GM12878 (cell line): Measurements from ENCODE around the gene ZFP62. TPM values are rescaled to one million over a fixed set of nuclear protein-coding genes. Genes with fewer than 3 reads are reported as not detected.
A peak's percentile ranks its signal among the peaks of the same experiment; 100 is the strongest.

Experiments
- ATAC-seq: fragments of 200-7000 bp; cut with Tn5 transposase; 3 replicates; pipeline ENCODE4 v1.9.1; 2020; ENCODE audit warnings: mild to moderate bottlenecking, moderate library complexity
- BruUV-seq: library from RNA; stranded (reverse); fragments of 400-500 nt; replicated peaks from 2 replicates; lab custom pipeline; 2021; lab: Mats Ljungman, UMichigan
- CTCF ChIA-PET: fragments of 300-600 bp; sonication (Branson Sonifier 250); formaldehyde crosslinking; extraction: SDS; loops from one replicate; lab custom pipeline; 2021; ENCODE audit warnings: inconsistent platforms; lab: Yijun Ruan, JAX
- POLR2A ChIA-PET: fragments of 350-600 bp; formaldehyde crosslinking; extraction: SDS; loops from one replicate; lab custom pipeline; 2021; ENCODE audit warnings: inconsistent platforms; lab: Charles Lee
- RAD21 ChIA-PET: fragments of 300-600 bp; sonication (Branson Sonifier 250); formaldehyde crosslinking; loops from one replicate; lab custom pipeline; 2023; ENCODE audit warnings: antibody characterized with exemption; ENCODE audit not compliant: unreplicated experiment; lab: Charles Lee
- SMC1A ChIA-PET: fragments of 300-600 bp; sonication (Branson Sonifier 250); formaldehyde crosslinking; loops from one replicate; lab custom pipeline; 2023; ENCODE audit not compliant: unreplicated experiment, uncharacterized antibody; lab: Charles Lee
- DNase-seq: peaks from one replicate; pipeline ENCODE4 v3.0.0-alpha.2; 2011; ENCODE audit warnings: low read depth, low spot score
- FAIRE-seq: peaks from 3 replicates; lab custom pipeline; 2011; peaks lifted over from hg19 to GRCh38; lab: Jason Lieb, UNC
- H2AFZ ChIP-seq: 2 replicates; pipeline ENCODE4 v1.6.0; 2011; ENCODE audit warnings: low read depth, low read length, control low read depth; ENCODE audit not compliant: control insufficient read depth
- H3K27ac ChIP-seq: 2 replicates; pipeline ENCODE4 v1.5.1; 2011; ENCODE audit warnings: control low read depth; ENCODE audit not compliant: control insufficient read depth, insufficient read depth
- H3K27me3 ChIP-seq, 2 experiments: replicated peaks in 1 of 2; 2 replicates each; pipeline versions ENCODE4 v1.6.0 to v1.6.1; 2011; ENCODE audit warnings: low read length in 1 of 2; ENCODE audit not compliant: control insufficient read depth in 2 of 2, insufficient read depth in 2 of 2
- H3K36me3 ChIP-seq, 2 experiments: 2 replicates each; pipeline ENCODE4 v1.5.1; 2011; ENCODE audit warnings: low read length in 1 of 2; ENCODE audit not compliant: control insufficient read depth in 2 of 2, insufficient read depth in 2 of 2
- H3K4me1 ChIP-seq: 2 replicates; pipeline ENCODE4 v1.6.1; 2011; ENCODE audit warnings: mild to moderate bottlenecking, low read length, moderate library complexity, mixed read lengths; ENCODE audit not compliant: control insufficient read depth, insufficient read depth
- H3K4me2 ChIP-seq: 2 replicates; pipeline ENCODE4 v1.6.0; 2011; ENCODE audit warnings: control low read depth; ENCODE audit not compliant: control insufficient read depth, insufficient read depth
- H3K4me3 ChIP-seq: fragments of 200-600 bp; sonication (generic); 2 replicates; pipeline ENCODE4 v1.5.1; 2016
- H3K79me2 ChIP-seq: 2 replicates; pipeline ENCODE4 v1.6.0; 2011; ENCODE audit warnings: low read length; ENCODE audit not compliant: control insufficient read depth, insufficient read depth
- H3K9ac ChIP-seq: 2 replicates; pipeline ENCODE4 v1.8.0; 2011; ENCODE audit warnings: low read length, control low read depth, mixed read lengths; ENCODE audit not compliant: control insufficient read depth, insufficient read depth
- H3K9me3 ChIP-seq: replicated peaks from 3 replicates; pipeline ENCODE4 v1.5.1; 2011; ENCODE audit warnings: mild to moderate bottlenecking, low read length; ENCODE audit not compliant: control insufficient read depth, insufficient read depth
- H4K20me1 ChIP-seq: 2 replicates; pipeline ENCODE4 v1.6.0; 2011; ENCODE audit not compliant: control insufficient read depth, insufficient read depth
- BCL11A ChIP-seq: IDR thresholded peaks from 2 replicates; pipeline ENCODE4 v1.6.1; 2011; ENCODE audit warnings: low read depth, low read length
- BMI1 ChIP-seq: fragments of 450-650 bp; IDR thresholded peaks from 2 replicates; pipeline ENCODE4 v1.6.1; 2016; ENCODE audit warnings: mild to moderate bottlenecking, moderate library complexity, borderline replicate concordance
- CBX5 ChIP-seq: sonication (generic); IDR thresholded peaks from 2 replicates; pipeline ENCODE4 v1.6.1; 2016; ENCODE audit warnings: low read depth, moderate library complexity, mild to moderate bottlenecking, inconsistent platforms
- IKZF2 ChIP-seq, 2 experiments: fragments of 450-650 bp; IDR thresholded peaks; 2 replicates each; pipeline ENCODE4 v1.6.1; 2017; ENCODE audit warnings: mild to moderate bottlenecking in 2 of 2, moderate library complexity in 2 of 2
- NKRF ChIP-seq: fragments of 450-650 bp; conservative IDR thresholded peaks from 2 replicates; pipeline ENCODE4 v1.6.1; 2017; ENCODE audit warnings: mild to moderate bottlenecking, moderate library complexity
- POLR2AphosphoS5 ChIP-seq: IDR thresholded peaks from 2 replicates; pipeline ENCODE4 v1.6.1; 2011; ENCODE audit warnings: mild to moderate bottlenecking, low read length, inconsistent platforms
- SMAD5 ChIP-seq: IDR thresholded peaks from 2 replicates; pipeline ENCODE4 v1.6.1; 2016; ENCODE audit warnings: antibody characterized with exemption, low read depth
- TCF12 ChIP-seq: IDR thresholded peaks from 2 replicates; pipeline ENCODE4 v1.6.1; 2011; ENCODE audit warnings: low read depth, mild to moderate bottlenecking, low read length
- WGBS: methylation state at CpG from one replicate; pipeline ENCODE4 v1.1.6; 2016; ENCODE audit warnings: low lambda C conversion rate; ENCODE audit not compliant: insufficient replicate concordance, insufficient coverage; ENCODE audit errors: missing lambda C conversion rate; 5-methylcytosine and 5-hydroxymethylcytosine counted together
- in situ Hi-C: fragments of 300-500 bp; cut with MboI; formaldehyde crosslinking; loops from 9 replicates; pipeline ENCODE4 v1.14.3; 2018; ENCODE audit warnings: mixed read lengths
- intact Hi-C: fragments of 100-400 bp; cut with micrococcal nuclease; formaldehyde crosslinking; loops from one replicate; pipeline ENCODE4 v1.14.2; 2022; ENCODE audit not compliant: unreplicated experiment
- polyA plus RNA-seq, 11 experiments: library from polyadenylated mRNA; depleted of rRNA in 4 of 11; unstranded in 6 of 11; stranded (reverse) in 5 of 11; fragments of >200 nt; fragmentation: Nextera tagmentation in 4 of 11; fragmentation: Illumina TruSeq in 1 of 11; extraction: Ambion mirVana in 4 of 11; extraction: Trizol in 1 of 11; gene quantifications; 1 replicate in 1 of 11; 2 replicates in 10 of 11; pipeline versions ENCODE4 v1.2.1 to v1.2.3, GENCODE V29; 2011 to 2016; ENCODE audit warnings: inconsistent platforms in 2 of 11, missing spikeins in 2 of 11, low read depth in 1 of 11
- total RNA-seq, 4 experiments: library from RNA; depleted of rRNA in 3 of 4; stranded (reverse); fragments of >200 nt in 3 of 4; fragmentation: Illumina TruSeq in 1 of 4; extraction: Trizol in 1 of 4; gene quantifications; 2 replicates each; pipeline versions ENCODE4 v1.2.1 to v1.2.3, GENCODE V29; 2013 to 2021
- TF ChIP-seq, protein P1 (sequence below): fragments of 450-650 bp; IDR thresholded peaks from 2 replicates; pipeline ENCODE4 v1.6.1; 2016; ENCODE audit warnings: mild to moderate bottlenecking
- TF ChIP-seq, protein P2 (sequence below): IDR thresholded peaks from 2 replicates; pipeline ENCODE4 v1.6.1; 2012; ENCODE audit warnings: mild to moderate bottlenecking, low read depth, low read length

ZFP62 gene
- total and polyA plus RNA-seq, 10 of the 15 experiments (the other 5 are each of a cell fraction or from before 2014, with no cell fraction given), result 9.2 to 39.7 (median 21.1) TPM

DNA sequence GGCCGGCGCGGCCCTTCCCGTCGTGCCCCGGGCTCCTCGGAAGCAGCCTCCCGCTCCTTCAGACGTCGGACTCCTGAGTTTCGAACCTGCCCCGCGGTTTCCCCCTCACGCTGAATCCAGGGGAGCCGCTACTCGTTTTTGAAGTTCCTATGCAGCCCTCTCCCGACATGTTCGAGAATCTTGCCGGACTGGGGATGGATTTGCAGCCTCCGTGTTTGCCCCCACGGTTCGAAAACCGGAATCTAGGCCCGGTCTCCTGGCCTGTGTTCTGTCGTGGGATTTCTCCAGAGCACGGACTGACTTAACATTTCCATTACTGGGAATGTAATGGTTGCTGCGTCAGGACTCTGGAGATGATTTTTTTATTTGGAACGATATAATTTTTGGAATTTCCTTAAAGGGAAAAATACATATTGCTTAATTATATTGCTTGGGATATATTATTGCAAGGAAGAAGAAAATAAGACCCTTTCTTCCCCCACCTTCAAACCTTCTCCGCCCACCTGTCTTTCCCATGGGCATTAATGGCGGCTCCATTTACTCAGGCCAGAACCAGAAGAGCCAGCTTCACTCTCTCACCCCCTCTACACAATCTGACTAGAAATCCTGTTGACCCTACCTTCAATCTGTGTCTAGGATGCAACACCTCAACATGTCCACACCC is 50.0 kb downstream of the ZFP62 start (continued):
- TF ChIP-seq, protein P1, sequence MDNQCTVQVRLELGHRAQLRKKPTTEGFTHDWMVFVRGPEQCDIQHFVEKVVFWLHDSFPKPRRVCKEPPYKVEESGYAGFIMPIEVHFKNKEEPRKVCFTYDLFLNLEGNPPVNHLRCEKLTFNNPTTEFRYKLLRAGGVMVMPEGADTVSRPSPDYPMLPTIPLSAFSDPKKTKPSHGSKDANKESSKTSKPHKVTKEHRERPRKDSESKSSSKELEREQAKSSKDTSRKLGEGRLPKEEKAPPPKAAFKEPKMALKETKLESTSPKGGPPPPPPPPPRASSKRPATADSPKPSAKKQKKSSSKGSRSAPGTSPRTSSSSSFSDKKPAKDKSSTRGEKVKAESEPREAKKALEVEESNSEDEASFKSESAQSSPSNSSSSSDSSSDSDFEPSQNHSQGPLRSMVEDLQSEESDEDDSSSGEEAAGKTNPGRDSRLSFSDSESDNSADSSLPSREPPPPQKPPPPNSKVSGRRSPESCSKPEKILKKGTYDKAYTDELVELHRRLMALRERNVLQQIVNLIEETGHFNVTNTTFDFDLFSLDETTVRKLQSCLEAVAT, result peak; percentile 87; the same call in 1 of the 2 replicates
- TF ChIP-seq IKZF2 (IDR thresholded peaks at IDR 0.05), result peak; percentile 28 to 31; a peak in 1 of 4 replicates

DNA sequence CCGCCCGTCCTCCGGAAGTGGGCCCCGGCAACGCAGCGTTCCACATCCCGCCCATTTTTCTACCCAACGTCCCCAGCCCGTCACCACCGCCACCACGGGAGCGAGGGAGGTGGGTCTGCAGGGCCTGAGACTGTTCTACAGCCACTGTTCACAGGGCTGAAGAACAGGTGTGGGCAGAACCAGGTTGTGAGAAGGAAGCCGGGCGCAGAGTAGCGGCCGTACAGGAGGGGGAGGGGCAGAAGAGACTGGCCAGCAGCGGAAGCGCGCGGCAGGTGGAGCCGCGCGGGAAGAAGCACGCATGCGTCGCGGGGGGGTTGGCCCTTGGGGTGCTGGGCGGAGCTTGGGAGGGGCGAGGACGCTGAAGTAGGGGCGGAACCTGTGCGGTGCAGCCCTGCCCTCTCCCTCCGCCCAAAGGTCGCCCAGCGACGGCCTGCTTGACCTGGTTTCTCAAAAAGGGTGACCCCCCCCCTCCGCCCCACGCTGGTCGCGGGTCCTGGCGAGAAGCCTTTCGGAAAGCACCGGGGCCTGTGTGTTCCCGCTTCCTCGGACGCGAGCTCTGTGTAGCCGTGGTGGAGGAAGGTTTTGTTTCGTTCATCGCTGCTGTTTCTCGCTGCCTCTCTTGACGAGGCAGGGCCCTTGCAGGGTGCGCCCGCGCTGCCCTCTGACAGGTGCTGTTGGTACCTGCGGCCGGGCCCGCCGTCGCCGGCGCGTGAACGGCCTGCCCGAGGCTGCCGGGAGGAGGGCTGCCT is 50.7 kb downstream of the ZFP62 start:
- DNase-seq (peak; percentile 88), ATAC-seq (peak; percentile 83), FAIRE-seq (no peak)
- CTCF ChIA-PET, result no interaction called here
- Histone ChIP-seq H4K20me1 (no peaks in the 10 kb centered on the region), H2AFZ (peak overlapping the region; percentile 96), H3K9ac (peak overlapping the region; percentile 90), H3K4me3 (peak overlapping the region; percentile 97), H3K79me2 (peaks cover 49% of the 10 kb centered on the region), H3K36me3 (no peaks in the 10 kb centered on the region; a peak in 1 of 4 replicates), H3K4me1 (peaks cover 31% of the 10 kb centered on the region), H3K27ac (peak overlapping the region; percentile 95), H3K9me3 (no peaks in the 10 kb centered on the region), H3K4me2 (peak overlapping the region; percentile 93), H3K27me3 (no peaks in the 10 kb centered on the region)
- SMC1A ChIA-PET, result interaction anchor here (0.6 to 1.4 kb wide), 4 partner anchors 9 to 27 kb away, joined by 3 to 6 read pairs (median 4); no protein-coding TSS in a partner anchor
- POLR2A ChIA-PET, result interaction anchor here (0.5 to 4.8 kb wide), 5 partner anchors 9 to 58 kb away, joined by 3 to 38 read pairs (median 3); no protein-coding TSS in a partner anchor
- in situ Hi-C loops (loop anchor here (25.0 kb wide), 1 partner anchor 998 kb away; the partner anchor contains the start of genes MGAT4B and SQSTM1), intact Hi-C loops (loop anchor here (2.0 kb wide), 2 partner anchors 20 to 50 kb away; partner anchors contain the start of gene ZFP62)
- BruUV-seq, result no TSS peak
- WGBS, result under 1% methylated on average over 56 of the region's 66 CpGs
- RAD21 ChIA-PET, result interaction anchor here (0.8 to 9.0 kb wide), 5 partner anchors 9 to 52 kb away, joined by 3 to 70 read pairs (median 4); no protein-coding TSS in a partner anchor
- TF ChIP-seq POLR2AphosphoS5 (peak; percentile 90), BCL11A (no peak), SMAD5 (peak; percentile 94), NKRF (peak; percentile 77), CBX5 (no peak), TCF12 (peak; percentile 80), BMI1 (peak; percentile 62; the same call in 1 of the 2 replicates)
- TF ChIP-seq, protein P2, sequence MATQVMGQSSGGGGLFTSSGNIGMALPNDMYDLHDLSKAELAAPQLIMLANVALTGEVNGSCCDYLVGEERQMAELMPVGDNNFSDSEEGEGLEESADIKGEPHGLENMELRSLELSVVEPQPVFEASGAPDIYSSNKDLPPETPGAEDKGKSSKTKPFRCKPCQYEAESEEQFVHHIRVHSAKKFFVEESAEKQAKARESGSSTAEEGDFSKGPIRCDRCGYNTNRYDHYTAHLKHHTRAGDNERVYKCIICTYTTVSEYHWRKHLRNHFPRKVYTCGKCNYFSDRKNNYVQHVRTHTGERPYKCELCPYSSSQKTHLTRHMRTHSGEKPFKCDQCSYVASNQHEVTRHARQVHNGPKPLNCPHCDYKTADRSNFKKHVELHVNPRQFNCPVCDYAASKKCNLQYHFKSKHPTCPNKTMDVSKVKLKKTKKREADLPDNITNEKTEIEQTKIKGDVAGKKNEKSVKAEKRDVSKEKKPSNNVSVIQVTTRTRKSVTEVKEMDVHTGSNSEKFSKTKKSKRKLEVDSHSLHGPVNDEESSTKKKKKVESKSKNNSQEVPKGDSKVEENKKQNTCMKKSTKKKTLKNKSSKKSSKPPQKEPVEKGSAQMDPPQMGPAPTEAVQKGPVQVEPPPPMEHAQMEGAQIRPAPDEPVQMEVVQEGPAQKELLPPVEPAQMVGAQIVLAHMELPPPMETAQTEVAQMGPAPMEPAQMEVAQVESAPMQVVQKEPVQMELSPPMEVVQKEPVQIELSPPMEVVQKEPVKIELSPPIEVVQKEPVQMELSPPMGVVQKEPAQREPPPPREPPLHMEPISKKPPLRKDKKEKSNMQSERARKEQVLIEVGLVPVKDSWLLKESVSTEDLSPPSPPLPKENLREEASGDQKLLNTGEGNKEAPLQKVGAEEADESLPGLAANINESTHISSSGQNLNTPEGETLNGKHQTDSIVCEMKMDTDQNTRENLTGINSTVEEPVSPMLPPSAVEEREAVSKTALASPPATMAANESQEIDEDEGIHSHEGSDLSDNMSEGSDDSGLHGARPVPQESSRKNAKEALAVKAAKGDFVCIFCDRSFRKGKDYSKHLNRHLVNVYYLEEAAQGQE, result no peak
